Stimulated activated CD4-positive, alpha-beta T cell treated with anti-CD3 and anti-CD28 coated beads, Interleukin-12 subunit alpha, Interleukin-12 subunit beta, amount 100 ng/mL, for 24 hours (primary cell): ENCODE data around the gene GATD1.
"Not testable (repeated sequence)": the region's sequence is repeated elsewhere in the genome, so short reads cannot be mapped to it uniquely, and the experiment has no call there.

Source experiments
- DNase-seq, 2 experiments: peaks; one replicate each; pipeline ENCODE4 v3.0.0-alpha.2; 2020; ENCODE audit warnings: low read depth in 2 of 2

Gene GATD1

DNA sequence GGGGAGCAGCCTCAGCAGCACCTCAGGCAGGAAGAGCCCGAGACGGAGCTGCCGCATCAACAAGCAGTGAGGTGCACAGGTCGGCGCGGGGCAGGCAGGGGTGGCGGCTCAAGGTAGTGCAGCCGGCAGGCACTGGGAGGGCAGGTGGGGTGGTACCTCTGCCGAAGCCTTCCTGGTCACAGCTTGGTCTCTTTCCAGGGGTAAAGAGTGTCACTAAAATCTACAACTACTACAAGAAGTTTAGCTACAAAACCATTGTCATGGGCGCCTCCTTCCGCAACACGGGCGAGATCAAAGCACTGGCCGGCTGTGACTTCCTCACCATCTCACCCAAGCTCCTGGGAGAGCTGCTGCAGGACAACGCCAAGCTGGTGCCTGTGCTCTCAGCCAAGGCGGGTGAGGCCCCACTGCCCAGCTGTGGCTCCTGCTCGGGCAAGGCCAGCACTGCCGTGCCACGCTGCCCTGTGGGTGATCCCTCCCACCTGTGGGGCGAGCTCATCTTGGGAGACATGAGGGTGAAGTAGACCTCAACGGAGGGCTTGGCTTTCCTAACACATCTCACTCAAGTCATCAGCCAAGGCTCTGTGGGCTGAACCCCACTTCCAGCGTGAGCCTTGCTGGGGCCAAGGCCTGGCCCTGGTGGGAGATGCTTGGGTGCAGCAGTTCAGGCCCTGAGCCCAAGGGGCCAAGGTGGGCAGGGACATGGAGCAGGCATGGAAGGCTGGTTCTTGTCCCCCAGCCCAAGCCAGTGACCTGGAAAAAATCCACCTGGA is 13.6 kb downstream of the GATD1 start:
- DNase-seq = no peak

DNA sequence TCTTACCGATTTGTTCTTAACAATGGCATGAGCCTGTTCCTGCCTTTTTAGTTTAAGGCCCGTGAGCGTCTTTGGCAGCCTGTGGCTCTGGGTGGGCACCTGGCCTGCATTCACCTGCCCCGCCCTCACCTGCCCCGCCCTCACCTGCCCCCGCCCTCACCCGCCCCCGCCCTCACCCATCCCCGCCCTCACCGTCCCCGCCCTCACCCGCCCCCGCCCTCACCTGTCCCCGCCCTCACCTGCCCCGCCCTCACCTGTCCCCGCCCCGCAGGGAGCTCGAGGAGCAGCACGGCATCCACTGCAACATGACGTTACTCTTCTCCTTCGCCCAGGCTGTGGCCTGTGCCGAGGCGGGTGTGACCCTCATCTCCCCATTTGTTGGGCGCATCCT is 14.2 kb downstream of the GATD1 start:
- DNase-seq = no peak

DNA sequence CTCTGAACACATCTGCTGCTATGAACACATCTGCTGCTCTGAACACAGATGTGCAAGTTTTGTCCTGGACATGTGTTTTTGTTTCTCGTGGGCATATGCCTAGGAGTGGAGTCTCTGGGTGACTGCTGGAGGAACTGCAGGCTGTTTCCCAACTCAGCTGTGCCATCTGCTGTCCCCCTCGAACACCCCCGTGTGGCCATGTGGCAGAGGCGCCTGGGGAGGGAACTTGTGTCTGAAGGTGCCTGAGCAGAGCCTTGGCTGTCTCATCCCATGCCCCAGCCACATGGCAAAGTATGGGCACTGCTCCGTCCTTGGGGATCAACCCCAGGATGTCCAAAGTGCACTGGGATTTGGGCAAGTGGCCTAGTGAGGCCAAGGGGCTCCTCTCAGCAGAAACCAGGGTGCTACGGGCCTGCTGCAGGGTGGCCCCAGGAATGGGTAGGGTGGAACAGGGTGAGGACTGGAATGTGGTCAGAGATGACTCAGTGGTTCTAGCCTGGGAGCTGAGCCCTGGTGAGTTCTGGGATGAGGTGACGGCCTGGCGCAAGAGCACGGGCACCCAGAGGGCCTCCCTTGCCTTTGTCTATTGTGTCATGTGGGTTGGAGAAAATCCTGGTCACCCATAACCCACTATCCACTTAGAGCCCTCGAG is 14.7 kb downstream of the GATD1 start:
- no peak for DNase-seq

DNA sequence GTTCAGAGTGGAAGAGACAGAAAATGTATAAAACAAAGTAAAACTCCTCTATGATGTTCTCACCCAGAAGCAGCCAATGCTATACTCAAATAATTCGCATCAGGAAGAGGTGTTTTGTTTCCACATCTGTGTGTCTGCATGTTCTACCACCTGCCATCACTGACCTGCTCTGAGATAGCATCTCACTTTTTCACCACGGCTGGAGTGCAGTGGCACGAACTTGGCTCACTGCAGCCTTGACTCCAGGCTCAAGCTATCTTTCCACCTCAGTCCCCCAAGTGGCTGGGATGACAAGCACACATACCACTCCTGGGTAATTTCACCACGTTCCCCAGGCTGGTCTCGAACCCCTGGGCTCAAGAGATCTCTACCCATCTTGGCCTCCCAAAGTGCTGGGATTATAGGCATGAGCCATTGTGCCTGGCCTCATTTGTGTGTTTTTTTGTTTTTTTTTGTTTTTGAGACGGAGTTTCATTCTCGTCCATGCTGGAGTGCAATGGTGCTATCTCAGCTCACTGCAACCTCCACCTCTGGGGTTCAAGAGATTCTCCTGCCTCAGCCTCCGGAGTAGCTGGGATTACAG is 15.7 kb downstream of the GATD1 start:
- DNase-seq = no peak

DNA sequence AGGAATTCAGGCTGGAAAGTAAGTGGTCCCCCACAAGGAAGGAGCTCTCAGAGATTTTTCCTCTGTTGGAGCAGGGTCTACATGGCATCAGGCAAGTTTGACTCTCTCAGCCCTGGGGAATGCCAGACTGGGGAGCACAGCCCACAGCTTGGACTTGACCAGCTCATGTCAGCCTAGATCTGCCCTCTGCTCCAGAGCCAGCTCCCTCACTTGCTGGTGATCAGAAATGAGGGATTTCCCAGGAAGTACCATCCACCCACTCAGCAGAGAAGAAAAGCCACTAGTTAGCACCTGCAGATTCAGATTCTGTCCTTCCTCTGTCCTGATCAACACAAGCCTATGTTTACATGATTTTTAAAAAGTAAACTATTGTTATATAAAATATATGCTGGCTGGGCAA is 17.1 kb downstream of the GATD1 start:
- no peak for DNase-seq

DNA sequence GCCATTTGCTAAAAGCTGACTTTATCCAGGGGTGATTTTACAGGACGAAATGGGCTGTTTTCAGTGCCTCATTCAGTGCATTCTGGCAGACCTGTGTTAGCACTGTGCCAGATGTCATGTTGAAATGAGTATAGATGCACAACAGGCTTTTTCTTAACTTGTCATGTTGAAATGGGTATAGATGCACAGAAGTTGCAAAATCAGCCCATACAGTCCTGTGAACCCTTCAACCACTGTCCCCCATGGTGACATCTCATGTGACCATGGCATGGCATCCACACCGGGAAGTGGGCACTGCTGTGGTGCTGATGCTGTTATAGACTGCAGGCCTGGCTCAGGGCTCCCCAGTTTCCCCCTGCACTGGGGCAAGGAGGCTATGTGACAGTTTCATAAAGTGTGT is 27.6 kb downstream of the GATD1 start:
- DNase-seq = no peak

DNA sequence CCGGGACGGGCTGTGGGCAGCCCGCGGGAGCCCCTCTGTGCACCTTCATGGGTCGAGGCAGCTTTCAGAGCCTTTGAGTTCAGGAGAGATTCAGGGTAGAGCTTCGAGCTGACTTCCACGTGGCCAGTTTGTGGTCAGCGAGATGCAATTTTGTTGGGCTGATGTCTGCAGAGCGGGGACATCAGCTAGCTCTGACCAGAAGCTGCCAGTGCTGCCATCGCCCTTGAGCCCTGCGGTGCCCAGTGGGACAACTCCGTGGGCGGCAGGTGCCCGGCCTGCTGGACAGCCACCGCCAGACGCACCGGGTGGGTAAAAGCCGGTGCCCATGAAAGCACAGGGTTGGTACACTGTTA is 29.3 kb downstream of the GATD1 start:
- no peak for DNase-seq

DNA sequence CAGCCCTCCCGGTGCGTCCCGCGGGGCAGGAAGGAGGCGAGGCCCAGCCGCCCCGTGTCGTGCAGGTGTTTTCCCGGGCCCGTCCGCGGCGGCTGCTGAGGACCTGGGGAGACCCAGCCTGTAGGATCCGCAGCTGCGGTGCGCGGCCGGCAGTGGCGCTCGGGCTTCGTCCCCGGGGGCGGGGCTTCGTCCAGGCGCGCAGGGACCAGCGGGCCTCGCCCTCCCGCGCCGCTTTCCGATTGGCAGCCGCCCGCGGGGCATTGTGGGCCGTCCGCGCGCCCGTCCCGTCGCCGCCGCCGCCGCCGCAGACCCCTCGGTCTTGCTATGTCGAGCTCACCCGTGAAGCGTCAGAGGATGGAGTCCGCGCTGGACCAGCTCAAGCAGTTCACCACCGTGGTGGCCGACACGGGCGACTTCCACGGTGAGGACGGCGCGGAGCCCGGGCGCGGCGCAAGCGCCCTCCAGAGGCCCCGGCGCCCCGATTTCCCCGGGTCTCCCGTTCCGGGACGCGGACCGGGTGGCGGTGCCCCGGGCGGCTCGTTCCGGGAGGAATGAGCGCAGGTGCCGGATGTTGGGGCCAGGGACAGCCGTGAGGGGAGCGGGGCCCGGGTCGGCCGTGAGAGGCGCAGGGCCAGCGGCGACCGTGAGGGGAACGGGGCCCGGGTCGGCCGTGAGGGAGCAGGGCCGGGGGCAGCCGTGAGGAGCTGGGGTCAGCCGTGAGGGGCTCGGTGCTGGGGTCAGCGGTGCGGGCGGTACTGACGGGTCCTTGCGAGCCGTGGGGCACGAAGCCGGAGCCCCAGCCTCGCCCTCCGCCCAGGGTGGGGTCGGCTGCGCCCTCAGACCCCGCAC is 29.9 kb downstream of the GATD1 start, which contains the start of gene TALDO1:
Gene TALDO1, plus strand, starts transcription at position 307 of the 849 bp plus-strand sequence. Its CDS starts 18 bp downstream, at position 325.
- DNase-seq = peak; percentile 71 to 88

DNA sequence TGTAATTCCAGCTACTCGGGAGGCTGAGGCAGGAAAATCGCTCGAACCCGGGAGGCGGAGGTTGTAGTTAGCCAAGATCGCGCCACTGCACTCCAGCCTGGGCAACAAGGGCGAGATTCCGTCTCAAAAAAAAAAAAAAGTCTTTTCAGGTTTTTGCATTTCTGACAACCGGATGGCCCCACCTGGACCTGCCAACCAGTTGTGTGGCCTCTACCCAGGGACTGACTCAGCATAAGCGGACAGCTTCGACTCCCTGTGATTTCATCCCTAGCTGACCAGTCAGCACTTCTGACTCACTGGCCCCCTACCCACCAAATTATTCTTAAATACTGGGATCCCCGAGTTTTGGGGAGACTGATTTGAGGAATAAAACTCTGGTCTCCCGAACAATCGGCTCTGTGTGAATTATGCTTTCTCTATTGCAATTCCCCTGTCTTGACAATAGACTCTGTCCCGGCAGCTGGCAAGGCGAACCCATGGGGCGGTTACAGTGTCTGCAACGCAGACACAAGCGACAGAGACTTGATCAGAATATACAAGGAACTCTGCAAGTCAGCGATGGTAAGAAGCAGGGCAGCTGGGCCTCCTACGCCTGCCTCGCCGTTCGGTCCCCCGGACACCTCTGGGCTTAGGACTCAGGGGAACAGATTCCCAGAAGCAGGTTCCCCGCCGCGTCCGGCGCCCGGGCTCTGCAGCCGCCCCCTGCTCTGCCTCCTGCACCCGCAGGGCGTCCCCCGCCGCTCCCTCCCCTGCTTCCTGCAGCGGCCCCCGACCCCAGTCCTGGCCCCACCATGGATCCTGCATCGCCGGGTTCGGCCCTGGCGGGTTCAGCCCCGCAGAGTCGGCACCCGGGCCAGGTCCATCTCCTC is 30.8 kb downstream of the GATD1 start:
- peak in 1 of 2 experiments; percentile 26 for DNase-seq

DNA sequence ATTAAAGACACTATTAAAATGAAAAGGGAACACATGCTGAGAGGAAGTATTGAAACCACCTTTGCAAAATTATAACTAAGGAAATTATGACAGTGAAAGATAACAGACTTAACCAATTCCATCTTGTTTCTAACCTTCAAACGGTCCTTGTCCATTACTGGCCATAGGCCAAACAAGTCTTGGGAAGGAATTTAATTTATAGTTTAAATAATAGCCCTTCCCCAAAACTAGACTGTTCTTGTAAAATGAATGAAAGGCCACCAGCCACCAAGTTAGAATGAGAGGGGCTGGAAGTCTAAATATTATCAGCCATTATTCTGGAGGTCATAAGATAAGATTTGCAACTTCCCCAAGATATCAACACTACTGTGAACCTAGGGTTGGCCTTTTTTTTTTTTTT is 31.9 kb downstream of the GATD1 start:
- DNase-seq = no peak

DNA sequence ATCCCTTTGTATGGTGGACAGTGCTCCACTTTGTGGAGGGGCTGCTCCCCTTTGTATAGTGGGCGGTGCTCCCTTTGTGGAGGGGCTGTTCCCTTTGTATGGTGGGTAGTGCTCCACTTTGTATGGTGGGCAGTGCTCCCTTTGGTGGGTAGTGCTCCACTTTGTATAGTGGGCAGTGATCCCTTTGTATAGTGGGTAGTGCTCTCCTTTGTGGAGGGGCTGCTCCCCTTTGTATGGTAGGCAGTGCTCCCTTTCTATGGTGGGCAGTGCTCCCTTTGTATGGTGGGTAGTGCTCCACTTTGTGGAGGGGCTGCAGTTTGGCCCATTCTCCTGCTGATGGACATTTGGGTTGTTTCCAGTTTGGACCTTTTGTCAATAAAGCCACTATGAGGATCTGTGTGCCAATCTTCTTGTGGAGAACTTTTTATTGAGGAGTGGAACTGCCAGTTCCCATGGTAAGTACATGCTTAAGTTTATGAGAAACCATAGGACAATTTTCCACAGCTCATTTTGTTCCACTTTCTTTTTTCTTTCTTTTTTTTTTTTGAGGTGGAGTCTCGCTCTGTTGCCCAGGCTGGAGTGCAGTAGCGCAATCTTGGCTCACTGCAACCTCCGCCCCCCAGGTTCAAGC is 34.6 kb downstream of the GATD1 start:
- no peak for DNase-seq

DNA sequence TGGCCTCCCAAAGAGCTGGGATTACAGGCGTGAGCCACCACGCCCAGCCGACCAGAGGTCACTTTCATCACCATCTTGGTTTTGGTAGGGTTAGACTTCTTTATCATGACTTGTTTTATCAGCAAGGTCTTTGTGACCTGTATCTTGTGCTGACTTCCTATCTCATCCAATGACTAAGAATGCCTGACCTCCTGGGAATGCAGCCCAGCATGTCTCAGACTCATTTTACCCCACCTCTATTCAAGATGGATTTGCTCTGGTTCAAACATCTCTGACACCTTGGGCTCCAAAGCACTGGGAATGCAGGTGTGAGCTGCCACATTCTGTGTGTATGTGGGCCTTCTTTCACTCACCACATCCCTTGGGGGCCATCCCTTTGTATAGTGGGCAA is 35.1 kb downstream of the GATD1 start:
- DNase-seq = no peak

DNA sequence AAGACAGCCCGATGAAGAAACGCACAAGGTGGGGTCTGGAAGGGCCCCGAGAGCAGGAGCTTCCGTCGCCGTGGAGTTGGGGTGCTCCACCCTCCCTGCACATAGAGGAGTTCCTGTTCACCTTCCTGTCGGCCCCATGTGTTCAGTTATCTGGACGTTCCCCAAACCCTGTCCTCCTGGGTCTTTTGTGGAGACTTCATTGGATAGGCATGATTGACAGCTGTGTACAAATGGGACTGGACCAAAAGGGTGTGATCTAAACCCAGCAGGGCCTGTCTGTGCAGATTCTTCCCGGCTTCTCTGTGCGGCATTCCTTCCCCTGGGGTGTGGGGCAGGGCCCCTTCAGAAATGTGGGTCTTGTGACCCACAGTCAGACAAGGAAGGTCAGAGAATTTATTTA is 39.4 kb downstream of the GATD1 start:
- not testable (repeated sequence) for DNase-seq

DNA sequence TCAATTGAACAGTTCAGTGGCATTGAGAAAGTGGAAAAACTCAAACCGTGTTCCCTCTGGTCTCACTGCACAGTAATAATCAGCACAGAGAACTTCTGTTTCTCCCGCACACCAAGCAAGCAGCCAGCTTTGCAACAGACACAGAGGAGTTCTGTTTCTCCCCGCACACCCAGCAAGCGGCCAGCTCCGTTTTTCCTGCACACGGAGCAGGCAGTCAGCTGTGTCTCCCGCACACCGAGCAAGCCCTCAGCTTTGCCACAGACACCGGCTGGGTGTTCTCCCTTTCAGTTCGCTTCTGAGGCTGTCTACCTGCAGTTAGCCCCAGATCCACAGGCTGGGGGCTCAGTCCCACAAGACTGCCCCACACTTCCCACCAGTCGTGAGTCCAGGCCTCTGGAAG is 39.9 kb downstream of the GATD1 start:
- DNase-seq = no peak

DNA sequence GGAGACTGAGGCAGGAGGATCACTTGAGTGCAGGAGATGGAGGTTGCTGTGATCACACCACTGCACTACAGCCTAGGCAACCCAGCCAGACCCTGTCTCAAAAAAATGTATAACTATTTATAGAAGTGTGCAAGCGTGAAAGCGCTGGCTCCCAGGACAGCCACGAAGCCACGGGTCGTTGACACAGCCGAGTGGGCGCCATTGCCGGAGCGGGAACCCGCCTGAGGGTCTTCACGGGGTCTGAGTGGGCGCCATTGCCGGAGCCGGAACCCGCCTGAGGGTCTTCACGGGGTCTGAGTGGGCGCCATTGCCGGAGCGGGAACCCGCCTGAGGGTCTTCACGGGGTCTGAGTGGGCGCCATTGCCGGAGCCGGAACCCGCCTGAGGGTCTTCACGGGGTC is 42.7 kb downstream of the GATD1 start:
- DNase-seq = not testable (repeated sequence)

DNA sequence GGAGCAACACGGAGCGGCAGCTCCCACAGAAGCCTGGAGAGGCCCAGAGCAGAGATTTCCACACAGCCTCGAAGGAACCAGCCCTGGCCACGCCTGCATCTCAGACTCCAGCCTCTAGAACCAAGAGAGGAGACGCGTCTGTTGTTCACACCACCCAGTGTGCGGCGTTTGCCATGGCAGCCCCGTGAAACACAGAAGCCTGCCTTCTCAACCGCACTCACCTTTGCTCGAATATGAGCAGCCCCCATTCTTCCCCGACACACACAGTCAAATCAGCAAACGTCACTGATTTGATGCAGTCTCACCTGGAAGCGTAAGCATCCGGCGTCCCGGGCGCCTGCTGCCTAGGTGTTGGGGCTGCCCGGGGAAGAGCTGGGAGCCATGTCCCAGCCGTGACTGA is 44.2 kb downstream of the GATD1 start:
- no peak for DNase-seq

DNA sequence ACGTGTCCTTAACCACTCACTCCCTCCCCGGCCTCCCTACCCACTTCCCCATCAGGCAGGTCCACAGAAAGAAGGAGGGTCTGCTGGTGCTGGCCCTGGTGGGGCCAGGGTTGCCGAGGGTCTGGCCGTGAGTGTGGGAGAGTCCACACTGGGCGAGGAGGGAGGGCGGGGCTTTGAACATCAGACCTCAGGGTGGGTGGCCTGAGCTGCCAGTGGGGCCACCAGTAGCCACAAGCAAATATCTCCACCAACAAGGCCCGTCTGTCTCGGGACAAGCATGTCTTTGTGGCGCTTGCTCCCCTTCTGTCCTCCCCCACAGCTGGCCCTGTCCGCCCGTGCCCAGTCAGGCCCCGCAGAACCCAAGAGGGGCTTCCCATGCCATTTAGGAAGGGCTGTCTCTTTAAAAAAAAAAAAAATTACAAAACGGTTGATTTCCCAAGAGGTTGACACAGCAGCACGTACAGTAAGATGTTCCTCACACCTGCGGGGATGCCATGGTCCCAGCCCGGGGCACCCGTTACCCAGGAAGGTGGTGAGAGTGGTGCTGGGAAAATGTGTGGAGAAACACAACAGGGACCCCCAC is 47.7 kb downstream of the GATD1 start:
- DNase-seq = no peak

DNA sequence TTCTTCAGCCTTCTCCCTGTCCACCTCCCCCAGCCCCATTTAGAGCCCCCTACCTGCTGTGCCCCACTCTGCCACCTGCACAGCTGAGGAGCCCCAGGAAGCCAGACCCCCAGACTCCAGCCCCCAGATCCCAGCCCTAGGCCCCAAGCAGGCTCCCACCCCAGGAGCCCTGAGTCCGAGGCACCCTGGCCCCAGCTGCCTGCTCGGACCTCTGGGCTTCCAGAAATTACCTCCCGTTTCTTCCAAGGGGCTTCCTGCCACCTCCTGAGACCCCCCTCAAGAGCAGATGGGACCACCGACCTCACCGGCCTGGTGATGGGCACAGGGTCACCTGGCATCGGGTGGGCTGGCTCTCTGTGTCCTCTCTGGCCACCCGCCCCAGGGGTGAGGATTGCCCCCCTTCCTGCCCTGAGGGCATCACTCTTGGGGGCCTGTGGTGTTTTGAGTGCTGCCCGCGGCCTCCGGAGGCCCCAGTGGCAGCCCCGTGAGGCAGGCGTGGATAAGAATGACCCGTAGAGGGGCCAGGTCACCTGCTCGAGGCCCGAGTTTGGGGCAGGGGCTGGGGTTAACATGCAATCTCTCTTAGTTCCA is 48.3 kb downstream of the GATD1 start:
- DNase-seq = no peak

DNA sequence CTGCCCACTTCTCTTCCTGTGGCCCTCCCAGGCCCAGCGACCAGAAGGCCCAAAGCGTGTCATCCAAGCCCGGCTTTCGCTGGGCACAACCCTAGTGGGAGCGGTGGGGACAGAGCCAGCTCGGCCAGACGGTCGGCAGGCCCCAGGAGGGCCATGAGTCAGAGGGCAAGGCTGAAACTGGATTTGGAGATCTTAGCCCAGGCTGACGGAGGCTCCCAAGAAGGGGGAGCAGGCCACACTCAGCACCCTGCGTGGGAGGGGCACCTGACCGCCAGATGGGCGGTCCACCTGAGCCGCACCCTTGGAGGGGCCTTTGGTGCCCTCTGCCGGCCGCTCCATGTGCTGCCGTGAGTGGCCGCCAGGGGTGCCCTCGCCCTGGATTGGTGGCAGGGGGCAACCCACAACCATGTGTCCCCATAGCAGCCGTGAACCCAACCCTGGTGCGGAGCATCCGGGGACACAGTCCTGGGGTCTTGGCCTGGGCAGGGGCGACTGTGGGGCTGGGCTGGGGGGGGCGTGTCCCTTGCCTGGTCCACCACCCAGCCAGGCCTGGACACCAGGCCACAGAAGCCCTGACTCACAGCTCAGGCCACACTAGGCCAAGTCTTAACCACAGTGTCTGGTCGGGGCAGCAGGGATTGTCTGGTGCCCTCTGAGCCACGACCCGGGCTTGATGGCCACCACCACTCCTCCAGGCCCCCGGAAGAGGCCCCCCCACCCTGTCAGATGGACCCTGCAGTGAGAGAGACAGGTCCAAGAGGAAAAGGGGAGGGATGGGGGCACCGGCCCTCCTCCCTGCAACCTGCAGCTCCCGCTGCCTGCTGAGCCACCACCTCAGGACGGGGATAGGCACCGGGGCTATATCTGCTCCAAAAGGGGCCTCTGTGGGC is 49.2 kb downstream of the GATD1 start:
- DNase-seq = peak; percentile 45 to 75
